A549 (cell line): ENCODE results near the gene CALML5. TPM values are rescaled to one million over a fixed set of nuclear protein-coding genes. Genes with fewer than 3 reads are reported as not detected.
A peak's percentile ranks its signal among the peaks of the same experiment; 100 is the strongest.

Experiments
- ATAC-seq, 2 experiments: fragments of 200-7000 bp in 1 of 2; fragments of >200 bp in 1 of 2; cut with Nextera tagmentation in 1 of 2; cut with Tn5 transposase in 1 of 2; 3 replicates each; pipeline versions ENCODE4 v1.8.0 to v1.9.1; 2018 to 2020; ENCODE audit warnings: mild to moderate bottlenecking in 1 of 2, moderate library complexity in 1 of 2
- CTCF ChIA-PET: fragments of 300-600 bp; sonication (Branson Sonifier 250); formaldehyde crosslinking; extraction: SDS; loops from one replicate; lab custom pipeline; 2021; ENCODE audit warnings: antibody characterized with exemption, inconsistent platforms; lab: Yijun Ruan, JAX
- POLR2A ChIA-PET: fragments of 350-600 bp; formaldehyde crosslinking; extraction: SDS; loops from one replicate; lab custom pipeline; 2021; ENCODE audit warnings: antibody characterized with exemption, inconsistent platforms; lab: Yijun Ruan, JAX
- DNase-seq, 2 experiments: peaks; one replicate each; pipeline versions ENCODE4 v3.0.0 to v3.0.0-alpha.2; 2011 to 2016; ENCODE audit warnings: low read depth in 1 of 2, low spot score in 1 of 2
- FAIRE-seq: peaks from 2 replicates; lab custom pipeline; 2011; peaks lifted over from hg19 to GRCh38; lab: Jason Lieb, UNC
- H3K27ac ChIP-seq, 2 experiments: fragments of >200 bp; sonication (Bioruptor Twin); formaldehyde crosslinking; 3 replicates each; pipeline ENCODE4 v1.5.1; 2016 to 2017
- H3K4me1 ChIP-seq: fragments of >200 bp; sonication (Bioruptor Twin); formaldehyde crosslinking; 3 replicates; pipeline ENCODE4 v1.6.1; 2016
- H3K4me2 ChIP-seq: fragments of >200 bp; sonication (Bioruptor Twin); formaldehyde crosslinking; 3 replicates; pipeline ENCODE4 v1.6.1; 2016
- H3K4me3 ChIP-seq: fragments of >200 bp; sonication (Bioruptor Twin); formaldehyde crosslinking; 3 replicates; pipeline ENCODE4 v1.5.1; 2016
- H3K9me3 ChIP-seq: fragments of >200 bp; sonication (Bioruptor Twin); formaldehyde crosslinking; 3 replicates; pipeline ENCODE4 v1.6.1; 2016
- CBX2 ChIP-seq: fragments of 200-600 bp; sonication (generic); IDR thresholded peaks from 2 replicates; pipeline ENCODE4 v1.6.1; 2016; ENCODE audit warnings: low read depth, mild to moderate bottlenecking, borderline replicate concordance
- CBX8 ChIP-seq: fragments of 200-600 bp; sonication (generic); IDR thresholded peaks from 2 replicates; pipeline ENCODE4 v1.6.1; 2016
- CHD2 ChIP-seq: fragments of 150-350 bp; IDR thresholded peaks from 2 replicates; pipeline ENCODE4 v1.6.1; 2014; ENCODE audit warnings: low read length; ENCODE audit not compliant: partially characterized antibody
- CTCF ChIP-seq: fragments of >200 bp; sonication (Bioruptor Twin); formaldehyde crosslinking; IDR thresholded peaks from 3 replicates; pipeline ENCODE4 v1.5.1; 2016
- ESRRA ChIP-seq: fragments of 150-350 bp; IDR thresholded peaks from 2 replicates; pipeline ENCODE4 v1.6.1; 2014; ENCODE audit warnings: mild to moderate bottlenecking, low read length, borderline replicate concordance
- HEYL ChIP-seq: fragments of 250-450 bp; sonication (Bioruptor Pico); IDR thresholded peaks from 2 replicates; pipeline ENCODE4 v1.8.0; 2021; ENCODE audit warnings: mild to moderate bottlenecking, moderate library complexity
- HMGXB4 ChIP-seq: fragments of 250-450 bp; sonication (Bioruptor Pico); IDR thresholded peaks from 2 replicates; pipeline ENCODE4 v1.5.0; 2021; ENCODE audit warnings: mild to moderate bottlenecking, moderate library complexity, borderline replicate concordance
- HOXB5 ChIP-seq: fragments of 250-450 bp; sonication (Bioruptor Pico); IDR thresholded peaks from 2 replicates; pipeline ENCODE4 v1.5.0; 2020; ENCODE audit warnings: mild to moderate bottlenecking, moderate library complexity
- MAFK ChIP-seq: fragments of 450-650 bp; IDR thresholded peaks from 2 replicates; pipeline ENCODE4 v1.6.1; 2014; ENCODE audit not compliant: partially characterized antibody
- MYC ChIP-seq: IDR thresholded peaks from 2 replicates; pipeline ENCODE4 v1.6.1; 2012; ENCODE audit warnings: mild to moderate bottlenecking, inconsistent platforms, low read length, improper control_type of control experiment, borderline replicate concordance
- NR3C1 ChIP-seq: fragments of >200 bp; sonication (Bioruptor Twin); formaldehyde crosslinking; IDR thresholded peaks from 3 replicates; pipeline ENCODE4 v1.6.1; 2017
- PBX3 ChIP-seq: IDR thresholded peaks from 2 replicates; pipeline ENCODE4 v1.6.1; 2012
- PHF8 ChIP-seq: fragments of 200-600 bp; sonication (generic); IDR thresholded peaks from 2 replicates; pipeline ENCODE4 v1.6.1; 2016; ENCODE audit warnings: low read depth, mild to moderate bottlenecking, antibody characterized with exemption, moderate library complexity, borderline replicate concordance
- POLR2AphosphoS2 ChIP-seq: conservative IDR thresholded peaks from 2 replicates; pipeline ENCODE4 v1.6.1; 2012; ENCODE audit warnings: low read length, improper control_type of control experiment, inconsistent platforms
- RAD21 ChIP-seq, 2 experiments: fragments of >200 bp in 1 of 2; sonication (Bioruptor Twin) in 1 of 2; formaldehyde crosslinking in 1 of 2; IDR thresholded peaks in 1 of 2; conservative IDR thresholded peaks in 1 of 2; 2 replicates in 1 of 2; 3 replicates in 1 of 2; pipeline ENCODE4 v1.6.1; 2012 to 2018; ENCODE audit warnings: inconsistent platforms in 1 of 2
- RFX5 ChIP-seq: fragments of 450-650 bp; IDR thresholded peaks from 2 replicates; pipeline ENCODE4 v1.7.1; 2014; ENCODE audit warnings: antibody characterized with exemption, mild to moderate bottlenecking, moderate library complexity
- RNF2 ChIP-seq: fragments of 200-600 bp; sonication (generic); IDR thresholded peaks from 2 replicates; pipeline ENCODE4 v1.6.1; 2016; ENCODE audit warnings: low read depth, mild to moderate bottlenecking, antibody characterized with exemption, moderate library complexity, borderline replicate concordance
- ZNF302 ChIP-seq: fragments of 250-450 bp; sonication (Bioruptor Pico); IDR thresholded peaks from 2 replicates; pipeline ENCODE4 v1.9.0; 2021; ENCODE audit warnings: inconsistent platforms, mild to moderate bottlenecking, moderate library complexity
- ZSCAN20 ChIP-seq: fragments of 250-450 bp; sonication (Bioruptor Pico); IDR thresholded peaks from 2 replicates; pipeline ENCODE4 v1.8.0; 2022; ENCODE audit warnings: mild to moderate bottlenecking, moderate library complexity
- WGBS: methylation state at CpG from one replicate; pipeline ENCODE4 v1.1.6; 2017; ENCODE audit errors: missing lambda C conversion rate; 5-methylcytosine and 5-hydroxymethylcytosine counted together
- polyA plus RNA-seq, 4 experiments: library from polyadenylated mRNA; depleted of rRNA in 3 of 4; stranded (reverse); fragments of >200 nt; fragmentation: RNase III in 1 of 4; extraction: RNeasy Plus Mini Kit Qiagen cat#74134 plus additional on column Dnase treatment in 1 of 4; gene quantifications; 2 replicates in 3 of 4; 3 replicates in 1 of 4; pipeline ENCODE4 v1.2.3, GENCODE V29; 2011 to 2017

The CALML5 gene
- polyA plus RNA-seq, 2 of the 4 experiments (the other 2 are of a cell fraction): not detected

GRCh38 chr10:5449823-5450222, 49.5 kb downstream of the CALML5 start:
- ChIA-PET CTCF (interaction anchor here (1.2 to 1.3 kb wide), 2 partner anchors 172 to 173 kb away, joined by 3 to 5 read pairs; no protein-coding TSS in a partner anchor), POLR2A (no interaction called here)
- H3K9me3 ChIP-seq: no peaks in the 10 kb centered on the region
- TF ChIP-seq CBX2: no peak
- TF ChIP-seq RAD21 (conservative IDR thresholded peaks at IDR 0.05 in 1 of 2, IDR thresholded peaks at IDR 0.05 in 1 of 2): no peak; a peak in 1 of 5 replicates
- no peak for TF ChIP-seq MAFK
- TF ChIP-seq PHF8: no peak
- TF ChIP-seq NR3C1: no peak
- no peak for TF ChIP-seq HOXB5 (CRISPR knock-in tag)
- TF ChIP-seq ZNF302: no peak
- no peak for TF ChIP-seq HEYL
- no peak for TF ChIP-seq CTCF
- TF ChIP-seq CBX8: no peak
- no peak for TF ChIP-seq ZSCAN20
- TF ChIP-seq HMGXB4 (CRISPR knock-in tag): no peak
- TF ChIP-seq RFX5: no peak
- no peak for TF ChIP-seq PBX3
- no peak for TF ChIP-seq CHD2
- peak overlapping the region; percentile 61 for H3K4me3 ChIP-seq
- ATAC-seq: peak in 1 of 2 experiments; percentile 28; a peak in 3 of 6 replicates
- DNase-seq: peak in 1 of 2 experiments; percentile 40
- WGBS: 57% methylated on average over 8 of the region's 8 CpGs
- peaks cover 39% of the 10 kb centered on the region for H3K4me1 ChIP-seq
- FAIRE-seq: no peak
- H3K4me2 ChIP-seq: peak overlapping the region; percentile 85
- H3K27ac ChIP-seq: peak overlapping the region; percentile 64 to 73

- ChIA-PET CTCF (no interaction called here), POLR2A (interaction anchor here (1.4 kb wide), 1 partner anchor 98 kb away, joined by 13 read pairs; no protein-coding TSS in a partner anchor)
- peaks cover 39% of the 10 kb centered on the region for H3K4me1 ChIP-seq
- peak overlapping the region; percentile 48 to 73; a peak in 5 of 6 replicates for H3K27ac ChIP-seq
- TF ChIP-seq ESRRA (no peak), RNF2 (no peak), MYC (no peak), ZSCAN20 (no peak), CHD2 (no peak), CBX8 (no peak), ZNF302 (no peak), RAD21 (conservative IDR thresholded peaks at IDR 0.05 in 1 of 2, IDR thresholded peaks at IDR 0.05 in 1 of 2) (no peak), POLR2AphosphoS2 (no peak)
- peak overlapping the region; percentile 85 for H3K4me2 ChIP-seq
- ATAC-seq (no peak), FAIRE-seq (no peak), DNase-seq (no peak)
- peak overlapping the region; percentile 61 for H3K4me3 ChIP-seq
- WGBS: 17% methylated on average over 2 of the region's 2 CpGs
- no peaks in the 10 kb centered on the region for H3K9me3 ChIP-seq
Observed at GRCh38 chr10:5449227-5449626, 50.1 kb downstream of the CALML5 start.

Other genes starting within 250 kb of the CALML5 start
- not detected in 2 replicates for gene UCN3, start 134.6 kb downstream of the CALML5 start, polyA plus RNA-seq (2011; rRNA removed)
- gene UCN3, start 134.6 kb downstream of the CALML5 start, polyA plus RNA-seq (2017; fragmentation: RNase III; extraction: RNeasy Plus Mini Kit Qiagen cat#74134 plus additional on column Dnase treatment): 0.11 TPM in 1 of 3 replicates, not detected in the others
- gene TUBAL3, start 94.7 kb downstream of the CALML5 start, polyA plus RNA-seq (2011; rRNA removed): 1.4 and 2.1 TPM in 2 replicates
- 0.34 to 0.37 TPM (median 0.36 TPM) in 3 replicates for gene TUBAL3, start 94.7 kb downstream of the CALML5 start, polyA plus RNA-seq (2017; fragmentation: RNase III; extraction: RNeasy Plus Mini Kit Qiagen cat#74134 plus additional on column Dnase treatment)
- gene NET1, start 87.0 kb downstream of the CALML5 start, polyA plus RNA-seq (2011; rRNA removed): 132 and 144 TPM in 2 replicates
- gene NET1, start 87.0 kb downstream of the CALML5 start, polyA plus RNA-seq (2017; fragmentation: RNase III; extraction: RNeasy Plus Mini Kit Qiagen cat#74134 plus additional on column Dnase treatment): 36.3 to 43.4 TPM (median 42.9 TPM) in 3 replicates
- not detected in 2 replicates for gene CALML3, start 25.4 kb upstream of the CALML5 start, polyA plus RNA-seq (2011; rRNA removed)
- not detected in 3 replicates for gene CALML3, start 25.4 kb upstream of the CALML5 start, polyA plus RNA-seq (2017; fragmentation: RNase III; extraction: RNeasy Plus Mini Kit Qiagen cat#74134 plus additional on column Dnase treatment)
- 12.9 and 14.7 TPM in 2 replicates for gene ASB13, start 167.0 kb upstream of the CALML5 start, polyA plus RNA-seq (2011; rRNA removed)
- 9.0 to 10.9 TPM (median 10.5 TPM) in 3 replicates for gene ASB13, start 167.0 kb upstream of the CALML5 start, polyA plus RNA-seq (2017; fragmentation: RNase III; extraction: RNeasy Plus Mini Kit Qiagen cat#74134 plus additional on column Dnase treatment)
- 79.4 and 96.7 TPM in 2 replicates for gene TASOR2, start 185.3 kb upstream of the CALML5 start, polyA plus RNA-seq (2011; rRNA removed)
- 26.7 to 32.7 TPM (median 27.0 TPM) in 3 replicates for gene TASOR2, start 185.3 kb upstream of the CALML5 start, polyA plus RNA-seq (2017; fragmentation: RNase III; extraction: RNeasy Plus Mini Kit Qiagen cat#74134 plus additional on column Dnase treatment)